K562 (cell line): Measurements from ENCODE around the gene TNFRSF11A.

Experiments
- ATF2 ChIP-seq: sonication (generic); formaldehyde crosslinking; IDR thresholded peaks from 2 replicates; pipeline ENCODE4 v1.8.1; 2022; ENCODE audit warnings: missing genetic modification reagents
- ATF7 ChIP-seq: fragments of 450-650 bp; IDR thresholded peaks from 2 replicates; pipeline ENCODE4 v1.7.1; 2014; ENCODE audit warnings: mild to moderate bottlenecking, moderate library complexity
- BRF2 ChIP-seq: IDR thresholded peaks from 3 replicates; pipeline ENCODE4 v1.6.1; 2011; ENCODE audit warnings: borderline replicate concordance, mild to moderate bottlenecking; ENCODE audit not compliant: insufficient read length, insufficient read depth
- ESRRA ChIP-seq: fragments of 450-650 bp; IDR thresholded peaks from 2 replicates; pipeline ENCODE4 v1.6.1; 2014; ENCODE audit warnings: low read depth, mild to moderate bottlenecking, moderate library complexity, borderline replicate concordance
- KAT7 ChIP-seq: sonication (generic); formaldehyde crosslinking; IDR thresholded peaks from 2 replicates; pipeline ENCODE4 v1.8.0; 2022; ENCODE audit warnings: missing genetic modification reagents, mild to moderate bottlenecking, borderline replicate concordance
- MAZ ChIP-seq, 2 experiments: fragments of 450-650 bp in 1 of 2; sonication (generic) in 1 of 2; formaldehyde crosslinking; IDR thresholded peaks in 1 of 2; conservative IDR thresholded peaks in 1 of 2; 2 replicates each; pipeline versions ENCODE4 v1.4.0 to v1.5.0; 2020; ENCODE audit warnings: mild to moderate bottlenecking in 1 of 2, missing genetic modification reagents in 1 of 2
- POLR2AphosphoS5 ChIP-seq: IDR thresholded peaks from 2 replicates; pipeline ENCODE4 v1.6.1; 2011; ENCODE audit warnings: mild to moderate bottlenecking, low read depth, low read length, moderate library complexity; ENCODE audit not compliant: control insufficient read depth, insufficient read depth
- RNF219 ChIP-seq: fragments of 250-450 bp; sonication (Bioruptor Pico); IDR thresholded peaks from 2 replicates; pipeline ENCODE4 v1.5.0; 2022; ENCODE audit warnings: mild to moderate bottlenecking
- ZBTB49 ChIP-seq: sonication (generic); formaldehyde crosslinking; IDR thresholded peaks from 2 replicates; pipeline ENCODE4 v1.8.0; 2022; ENCODE audit warnings: missing genetic modification reagents, mild to moderate bottlenecking, borderline replicate concordance
- ZMIZ1 ChIP-seq, 2 experiments: fragments of 150-350 bp in 1 of 2; IDR thresholded peaks; 2 replicates each; pipeline ENCODE4 v1.6.1; 2012 to 2016; ENCODE audit warnings: low read depth in 2 of 2, low read length in 2 of 2, mild to moderate bottlenecking in 1 of 2, moderate library complexity in 1 of 2
- ZNF217 ChIP-seq: sonication (generic); formaldehyde crosslinking; IDR thresholded peaks from 2 replicates; pipeline ENCODE4 v1.8.0; 2022; ENCODE audit warnings: mild to moderate bottlenecking, missing genetic modification reagents
- TF ChIP-seq, protein P1 (sequence below): sonication (generic); formaldehyde crosslinking; IDR thresholded peaks from 2 replicates; pipeline ENCODE4 v1.8.0; 2022; ENCODE audit warnings: mild to moderate bottlenecking, missing genetic modification reagents
- TF ChIP-seq, protein P2 (sequence below): fragments of 450-650 bp; conservative IDR thresholded peaks from 2 replicates; pipeline ENCODE4 v1.6.1; 2016; ENCODE audit warnings: missing genetic modification characterization, low read depth, mild to moderate bottlenecking, control low read depth, missing compliant biosample characterization

- TF ChIP-seq ZNF217 (CRISPR knock-in tag) (no peak), ATF2 (CRISPR knock-in tag) (no peak), RNF219 (CRISPR knock-in tag) (no peak), ZBTB49 (CRISPR knock-in tag) (no peak), ATF7 (no peak), MAZ (CRISPR knock-in tag; conservative IDR thresholded peaks at IDR 0.05 in 1 of 2, IDR thresholded peaks at IDR 0.05 in 1 of 2) (no peak), ESRRA (no peak), KAT7 (CRISPR knock-in tag) (no peak), POLR2AphosphoS5 (no peak), BRF2 (no peak), ZMIZ1 (IDR thresholded peaks at IDR 0.05; ENCODE audit: low read depth in 2 of 2, low read length in 2 of 2) (no peak)
- TF ChIP-seq, protein P1, sequence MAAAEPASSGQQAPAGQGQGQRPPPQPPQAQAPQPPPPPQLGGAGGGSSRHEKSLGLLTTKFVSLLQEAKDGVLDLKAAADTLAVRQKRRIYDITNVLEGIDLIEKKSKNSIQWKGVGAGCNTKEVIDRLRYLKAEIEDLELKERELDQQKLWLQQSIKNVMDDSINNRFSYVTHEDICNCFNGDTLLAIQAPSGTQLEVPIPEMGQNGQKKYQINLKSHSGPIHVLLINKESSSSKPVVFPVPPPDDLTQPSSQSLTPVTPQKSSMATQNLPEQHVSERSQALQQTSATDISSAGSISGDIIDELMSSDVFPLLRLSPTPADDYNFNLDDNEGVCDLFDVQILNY (CRISPR knock-in tag): no peak
- TF ChIP-seq, protein P2, sequence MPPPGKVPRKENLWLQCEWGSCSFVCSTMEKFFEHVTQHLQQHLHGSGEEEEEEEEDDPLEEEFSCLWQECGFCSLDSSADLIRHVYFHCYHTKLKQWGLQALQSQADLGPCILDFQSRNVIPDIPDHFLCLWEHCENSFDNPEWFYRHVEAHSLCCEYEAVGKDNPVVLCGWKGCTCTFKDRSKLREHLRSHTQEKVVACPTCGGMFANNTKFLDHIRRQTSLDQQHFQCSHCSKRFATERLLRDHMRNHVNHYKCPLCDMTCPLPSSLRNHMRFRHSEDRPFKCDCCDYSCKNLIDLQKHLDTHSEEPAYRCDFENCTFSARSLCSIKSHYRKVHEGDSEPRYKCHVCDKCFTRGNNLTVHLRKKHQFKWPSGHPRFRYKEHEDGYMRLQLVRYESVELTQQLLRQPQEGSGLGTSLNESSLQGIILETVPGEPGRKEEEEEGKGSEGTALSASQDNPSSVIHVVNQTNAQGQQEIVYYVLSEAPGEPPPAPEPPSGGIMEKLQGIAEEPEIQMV (tag): no peak
These were observed 39.4 kb downstream of the TNFRSF11A start for GRCh38 chr18:62364558-62364957.
